Measurements from ENCODE around the gene ZNF451.

DNA sequence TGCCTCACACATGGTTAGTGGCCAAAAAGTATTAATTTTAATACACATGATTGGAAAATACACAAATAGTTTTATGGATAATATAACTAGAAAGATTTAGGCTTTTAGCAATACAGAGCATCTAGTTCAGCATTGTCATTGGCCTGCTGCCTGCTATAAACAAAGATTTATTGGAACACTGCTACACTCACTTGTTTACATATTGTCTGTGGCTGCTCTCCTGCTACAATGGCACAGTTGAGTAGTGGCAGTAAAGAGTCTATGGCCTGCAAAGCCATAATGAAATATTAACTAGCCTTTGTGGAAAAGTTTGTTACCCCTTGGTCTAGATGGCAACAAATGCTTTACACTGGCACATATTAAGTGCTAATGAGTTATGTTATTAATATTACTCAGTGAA lies 37.8 kb downstream of the ZNF451 start:
- TF ChIP-seq, protein P1, sequence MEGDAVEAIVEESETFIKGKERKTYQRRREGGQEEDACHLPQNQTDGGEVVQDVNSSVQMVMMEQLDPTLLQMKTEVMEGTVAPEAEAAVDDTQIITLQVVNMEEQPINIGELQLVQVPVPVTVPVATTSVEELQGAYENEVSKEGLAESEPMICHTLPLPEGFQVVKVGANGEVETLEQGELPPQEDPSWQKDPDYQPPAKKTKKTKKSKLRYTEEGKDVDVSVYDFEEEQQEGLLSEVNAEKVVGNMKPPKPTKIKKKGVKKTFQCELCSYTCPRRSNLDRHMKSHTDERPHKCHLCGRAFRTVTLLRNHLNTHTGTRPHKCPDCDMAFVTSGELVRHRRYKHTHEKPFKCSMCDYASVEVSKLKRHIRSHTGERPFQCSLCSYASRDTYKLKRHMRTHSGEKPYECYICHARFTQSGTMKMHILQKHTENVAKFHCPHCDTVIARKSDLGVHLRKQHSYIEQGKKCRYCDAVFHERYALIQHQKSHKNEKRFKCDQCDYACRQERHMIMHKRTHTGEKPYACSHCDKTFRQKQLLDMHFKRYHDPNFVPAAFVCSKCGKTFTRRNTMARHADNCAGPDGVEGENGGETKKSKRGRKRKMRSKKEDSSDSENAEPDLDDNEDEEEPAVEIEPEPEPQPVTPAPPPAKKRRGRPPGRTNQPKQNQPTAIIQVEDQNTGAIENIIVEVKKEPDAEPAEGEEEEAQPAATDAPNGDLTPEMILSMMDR (conservative IDR thresholded peaks at IDR 0.05; ENCODE audit: low read depth, low read length): no peak
- TF ChIP-seq EZH2 (IDR thresholded peaks at IDR 0.05; ENCODE audit: low read length, unreplicated experiment) (no peak), EZH2phosphoT487 (IDR thresholded peaks at IDR 0.05; ENCODE audit: borderline replicate concordance, low read length) (no peak)
